NCI-H2107 treated with DMSO at 0.1 percent for 48 hours (cell line): ENCODE results near the gene MTERF2.

ENCODE experiments used
- DNase-seq: peaks from one replicate; lab custom pipeline; 2025; ENCODE audit not compliant: unreplicated experiment; lab: John Stamatoyannopoulos, UW

MTERF2 gene

GRCh38 chr12:106994579-106995220 is 7.8 kb upstream of the MTERF2 start:
- no peak for DNase-seq

- DNase-seq = no peak
Observed at GRCh38 chr12:106987846-106988245, 900 bp upstream of the MTERF2 start.

GRCh38 chr12:106986135-106986534 is 811 bp downstream of the MTERF2 start:
- no peak for DNase-seq

- DNase-seq = no peak
Observed at GRCh38 chr12:106985479-106985878, 1.5 kb downstream of the MTERF2 start.

- DNase-seq = no peak
Observed at GRCh38 chr12:106984588-106985137, 2.3 kb downstream of the MTERF2 start.

GRCh38 chr12:106982229-106982628 is 4.7 kb downstream of the MTERF2 start:
- no peak for DNase-seq

- no peak for DNase-seq
Observed at GRCh38 chr12:106981788-106982187, 5.2 kb downstream of the MTERF2 start.

GRCh38 chr12:106980944-106981343 is 6.0 kb downstream of the MTERF2 start:
- no peak for DNase-seq

- DNase-seq = peak; percentile 49
Observed at GRCh38 chr12:106978035-106978800, 8.7 kb downstream of the MTERF2 start.

GRCh38 chr12:106976668-106977067 is 10.3 kb downstream of the MTERF2 start:
- no peak for DNase-seq

- DNase-seq = no peak
Observed at GRCh38 chr12:106975993-106976658, 10.8 kb downstream of the MTERF2 start.

- no peak for DNase-seq
Observed at GRCh38 chr12:106975098-106975497, 11.8 kb downstream of the MTERF2 start.

GRCh38 chr12:106974511-106974910 is 12.4 kb downstream of the MTERF2 start:
- DNase-seq = no peak

- DNase-seq = no peak
Observed at GRCh38 chr12:106973545-106973944, 13.4 kb downstream of the MTERF2 start.

- no peak for DNase-seq
Observed at GRCh38 chr12:106971065-106971464, 15.9 kb downstream of the MTERF2 start.

- DNase-seq = no peak
Observed at GRCh38 chr12:106964526-106964925, 22.4 kb downstream of the MTERF2 start.

GRCh38 chr12:106962286-106962685 is 24.7 kb downstream of the MTERF2 start:
- no peak for DNase-seq

- no peak for DNase-seq
Observed at GRCh38 chr12:106960443-106960842, 26.5 kb downstream of the MTERF2 start.

- DNase-seq = peak; percentile 13
Observed at GRCh38 chr12:106957583-106957982, 29.4 kb downstream of the MTERF2 start.

- DNase-seq = peak; percentile 41
Observed at GRCh38 chr12:106956048-106956578, 30.8 kb downstream of the MTERF2 start.

- peak; percentile 77 for DNase-seq
Observed at GRCh38 chr12:106955377-106956047, 31.4 kb downstream of the MTERF2 start, which contains the start of gene TMEM263. Gene TMEM263 (plus strand): TSS chr12:106955907. CDS start chr12:106967117, 11,210 bp downstream.
